Stimulated activated CD4-positive, alpha-beta T cell treated with anti-CD3 and anti-CD28 coated beads, TNF-alpha, amount 100 ng/mL, for 1 hour (primary cell): ENCODE data around the gene CACNA1H.

ENCODE experiments used
- DNase-seq, 3 donors: peaks; one replicate each; pipeline ENCODE4 v3.0.0-alpha.2; 2020; ENCODE audit warnings: low read depth in 3 of 3, low spot score in 1 of 3

CACNA1H gene

GRCh38 chr16:1156055-1156982 lies 3.4 kb downstream of the CACNA1H start:
- no peak for DNase-seq

- DNase-seq, result no peak
Observed at GRCh38 chr16:1156983-1157638, 4.2 kb downstream of the CACNA1H start.

- no peak for DNase-seq
Observed at GRCh38 chr16:1157639-1158455, 4.9 kb downstream of the CACNA1H start.

- no peak for DNase-seq
Observed at GRCh38 chr16:1158456-1159324, 5.8 kb downstream of the CACNA1H start.

- no peak for DNase-seq
Observed at GRCh38 chr16:1159325-1159972, 6.5 kb downstream of the CACNA1H start.

GRCh38 chr16:1159973-1160772 lies 7.3 kb downstream of the CACNA1H start:
- no peak for DNase-seq

DNA sequence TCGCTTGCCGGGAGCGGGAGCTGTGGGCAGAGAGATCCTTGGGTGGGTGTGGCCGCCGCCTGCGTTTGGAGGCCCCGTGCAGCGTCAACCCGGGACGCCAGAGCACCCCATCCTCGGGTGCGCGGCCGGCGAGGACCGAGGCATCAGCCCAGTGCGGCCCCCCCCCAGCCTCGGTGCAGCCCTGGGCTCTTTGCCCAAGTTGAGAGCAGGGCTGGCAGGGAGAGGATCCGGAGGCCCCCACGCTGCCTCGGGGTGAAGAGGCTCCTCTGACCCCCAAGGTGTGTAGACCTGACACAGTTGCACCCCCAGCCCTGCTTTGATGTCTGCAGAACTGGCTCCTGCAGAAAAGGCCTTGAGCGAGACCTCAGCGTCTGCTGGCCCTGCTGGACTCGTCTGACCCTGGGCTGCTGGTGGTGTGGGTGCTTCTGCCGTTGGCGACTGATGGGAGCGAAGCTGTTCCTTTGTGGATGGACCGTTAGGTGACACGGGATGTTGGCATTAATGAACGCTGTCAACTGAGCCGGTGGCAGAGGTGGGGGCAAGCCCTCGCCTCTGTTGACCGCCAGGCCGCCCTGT lies 8.0 kb downstream of the CACNA1H start:
- DNase-seq, result no peak

GRCh38 chr16:1162701-1163566 lies 10.0 kb downstream of the CACNA1H start:
- DNase-seq, result no peak

GRCh38 chr16:1163567-1164055 lies 10.7 kb downstream of the CACNA1H start:
- DNase-seq, result no peak

GRCh38 chr16:1164382-1164781 lies 11.5 kb downstream of the CACNA1H start:
- DNase-seq, result no peak

- no peak for DNase-seq
Observed at GRCh38 chr16:1164975-1165374, 12.1 kb downstream of the CACNA1H start.

DNA sequence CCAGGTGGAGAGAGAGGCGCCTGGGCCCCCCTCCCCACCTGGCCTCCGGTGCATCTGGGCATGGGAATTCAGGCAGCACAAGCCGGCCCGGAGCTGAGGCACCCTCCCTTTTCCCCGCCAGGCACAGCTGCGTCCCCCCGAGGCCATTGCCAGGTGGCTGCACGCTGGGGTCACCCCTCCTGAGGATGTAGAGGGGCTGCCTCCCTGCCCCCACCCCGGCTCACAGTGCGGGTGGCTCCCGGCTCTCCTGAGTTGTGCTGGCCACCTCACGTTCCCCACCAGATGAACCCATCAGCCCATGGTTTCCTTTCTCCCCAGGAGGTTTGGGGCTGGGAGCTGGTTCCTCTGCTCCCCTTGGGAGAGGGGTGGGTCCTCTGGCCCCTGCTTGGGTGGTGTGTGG lies 12.6 kb downstream of the CACNA1H start:
- DNase-seq, result no peak

DNA sequence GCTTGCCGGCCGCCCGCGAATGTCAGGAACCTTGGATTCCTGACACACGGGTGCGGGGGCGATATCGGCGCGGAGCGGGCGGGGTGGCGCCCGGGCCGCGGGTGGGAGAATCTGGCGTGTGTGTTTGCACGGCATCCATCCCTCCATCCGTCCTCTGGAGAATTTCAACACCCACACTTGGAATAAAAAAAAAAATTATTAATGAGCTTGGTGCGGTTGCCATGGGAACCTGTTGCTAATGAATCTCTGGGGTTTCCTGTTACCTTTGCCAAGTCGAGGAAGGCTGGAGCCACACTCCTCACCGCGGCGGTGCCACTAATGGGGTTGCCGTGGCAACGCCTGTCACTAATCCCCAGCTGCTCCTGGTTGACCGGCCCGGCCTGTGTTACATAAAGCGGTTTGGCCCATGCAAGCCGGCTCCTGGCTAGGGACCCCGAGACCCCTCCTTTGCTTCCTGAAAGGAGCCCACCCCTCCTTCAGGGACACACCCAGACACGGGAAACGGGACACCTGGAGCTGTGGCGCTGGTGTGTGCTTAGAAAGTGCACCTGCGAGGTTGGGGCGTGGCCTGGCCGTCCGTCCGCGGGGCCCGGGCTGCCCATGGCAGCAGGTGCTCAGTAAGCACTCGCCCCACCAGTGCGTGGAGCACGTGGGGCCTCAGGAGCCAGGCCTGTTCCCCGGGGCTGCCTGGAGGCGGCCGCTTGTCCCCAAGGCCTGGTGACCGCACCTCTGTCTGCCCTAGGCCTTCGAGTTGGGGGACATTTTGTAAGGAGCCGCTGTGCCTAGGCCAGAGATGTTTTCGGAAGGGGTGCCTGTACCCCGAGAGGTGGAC lies 14.6 kb downstream of the CACNA1H start:
- no peak for DNase-seq

GRCh38 chr16:1168837-1169236 lies 15.9 kb downstream of the CACNA1H start:
- DNase-seq, result no peak

DNA sequence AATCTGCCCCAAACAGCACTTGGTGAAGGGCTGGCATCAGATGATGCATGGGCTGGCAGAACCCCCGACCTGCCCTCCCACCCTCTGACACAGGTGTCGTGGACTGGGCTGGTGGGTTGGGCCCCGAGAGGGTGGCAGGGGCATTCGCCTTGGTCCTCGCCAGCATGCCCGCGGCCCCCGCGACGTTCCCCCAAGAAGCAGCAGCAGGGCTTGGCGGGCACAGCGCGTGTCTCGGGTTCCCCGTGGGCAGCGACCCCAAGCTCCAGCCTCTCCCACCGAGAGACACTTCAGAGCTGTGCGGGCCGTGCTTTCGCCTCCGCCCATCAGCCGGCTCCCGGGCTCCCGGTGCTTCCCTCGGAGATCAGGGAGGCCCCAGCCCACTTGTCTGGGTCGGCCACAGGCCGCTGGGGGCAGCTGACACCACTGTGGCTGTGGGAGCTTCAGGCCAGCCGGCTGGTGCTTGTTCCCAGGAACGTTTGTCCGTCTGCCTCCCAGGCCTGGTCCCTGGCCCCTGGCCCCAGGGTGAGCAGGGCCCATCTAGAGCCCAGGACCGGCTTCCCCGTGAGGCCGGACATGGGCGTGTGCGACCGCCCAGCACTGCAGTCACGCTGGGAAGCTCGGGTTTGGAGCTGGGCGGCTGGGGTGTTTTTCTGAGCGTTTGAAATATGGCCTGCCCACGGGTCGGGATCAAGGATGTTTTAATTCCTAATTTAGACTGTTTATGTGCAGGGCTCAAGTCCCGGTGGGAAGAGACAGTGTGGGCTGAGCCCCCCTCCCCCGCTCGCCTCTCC lies 16.6 kb downstream of the CACNA1H start:
- no peak for DNase-seq

DNA sequence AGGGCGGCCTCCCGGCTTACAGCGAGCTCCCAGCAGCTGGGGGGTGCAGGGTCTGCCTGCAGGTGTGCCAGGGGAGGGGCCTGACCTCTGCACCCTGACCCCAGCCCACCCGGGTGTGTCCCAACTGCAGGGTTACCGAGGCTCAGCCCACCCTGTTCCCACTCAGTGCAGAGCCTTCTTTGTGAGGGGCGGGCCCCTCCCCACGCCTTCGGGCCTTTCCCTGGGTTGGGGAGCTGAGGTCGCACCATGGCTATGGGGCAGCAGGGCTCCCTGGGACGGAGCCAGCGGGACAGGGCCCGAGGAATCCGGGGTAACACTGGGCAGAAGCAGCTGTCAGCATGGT lies 17.1 kb downstream of the CACNA1H start:
- DNase-seq, result no peak
